Measurements from ENCODE around the gene SNX17. TPM values are rescaled to one million over a fixed set of nuclear protein-coding genes. Genes with fewer than 3 reads are reported as not detected.
A peak's percentile ranks its signal among the peaks of the same experiment; 100 is the strongest.

Gene SNX17
- total and polyA plus RNA-seq, 2 of the 13 experiments (the other 11 are each of a cell fraction or from before 2014, with no cell fraction given) = 75.0 to 109 TPM

- TF ChIP-seq, protein P1, sequence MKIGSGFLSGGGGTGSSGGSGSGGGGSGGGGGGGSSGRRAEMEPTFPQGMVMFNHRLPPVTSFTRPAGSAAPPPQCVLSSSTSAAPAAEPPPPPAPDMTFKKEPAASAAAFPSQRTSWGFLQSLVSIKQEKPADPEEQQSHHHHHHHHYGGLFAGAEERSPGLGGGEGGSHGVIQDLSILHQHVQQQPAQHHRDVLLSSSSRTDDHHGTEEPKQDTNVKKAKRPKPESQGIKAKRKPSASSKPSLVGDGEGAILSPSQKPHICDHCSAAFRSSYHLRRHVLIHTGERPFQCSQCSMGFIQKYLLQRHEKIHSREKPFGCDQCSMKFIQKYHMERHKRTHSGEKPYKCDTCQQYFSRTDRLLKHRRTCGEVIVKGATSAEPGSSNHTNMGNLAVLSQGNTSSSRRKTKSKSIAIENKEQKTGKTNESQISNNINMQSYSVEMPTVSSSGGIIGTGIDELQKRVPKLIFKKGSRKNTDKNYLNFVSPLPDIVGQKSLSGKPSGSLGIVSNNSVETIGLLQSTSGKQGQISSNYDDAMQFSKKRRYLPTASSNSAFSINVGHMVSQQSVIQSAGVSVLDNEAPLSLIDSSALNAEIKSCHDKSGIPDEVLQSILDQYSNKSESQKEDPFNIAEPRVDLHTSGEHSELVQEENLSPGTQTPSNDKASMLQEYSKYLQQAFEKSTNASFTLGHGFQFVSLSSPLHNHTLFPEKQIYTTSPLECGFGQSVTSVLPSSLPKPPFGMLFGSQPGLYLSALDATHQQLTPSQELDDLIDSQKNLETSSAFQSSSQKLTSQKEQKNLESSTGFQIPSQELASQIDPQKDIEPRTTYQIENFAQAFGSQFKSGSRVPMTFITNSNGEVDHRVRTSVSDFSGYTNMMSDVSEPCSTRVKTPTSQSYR (CRISPR knock-in tag; IDR thresholded peaks at IDR 0.05; ENCODE audit: borderline replicate concordance) = no peak
- no peak for TF ChIP-seq ONECUT2 (CRISPR knock-in tag; IDR thresholded peaks at IDR 0.05)
- TF ChIP-seq, protein P2, sequence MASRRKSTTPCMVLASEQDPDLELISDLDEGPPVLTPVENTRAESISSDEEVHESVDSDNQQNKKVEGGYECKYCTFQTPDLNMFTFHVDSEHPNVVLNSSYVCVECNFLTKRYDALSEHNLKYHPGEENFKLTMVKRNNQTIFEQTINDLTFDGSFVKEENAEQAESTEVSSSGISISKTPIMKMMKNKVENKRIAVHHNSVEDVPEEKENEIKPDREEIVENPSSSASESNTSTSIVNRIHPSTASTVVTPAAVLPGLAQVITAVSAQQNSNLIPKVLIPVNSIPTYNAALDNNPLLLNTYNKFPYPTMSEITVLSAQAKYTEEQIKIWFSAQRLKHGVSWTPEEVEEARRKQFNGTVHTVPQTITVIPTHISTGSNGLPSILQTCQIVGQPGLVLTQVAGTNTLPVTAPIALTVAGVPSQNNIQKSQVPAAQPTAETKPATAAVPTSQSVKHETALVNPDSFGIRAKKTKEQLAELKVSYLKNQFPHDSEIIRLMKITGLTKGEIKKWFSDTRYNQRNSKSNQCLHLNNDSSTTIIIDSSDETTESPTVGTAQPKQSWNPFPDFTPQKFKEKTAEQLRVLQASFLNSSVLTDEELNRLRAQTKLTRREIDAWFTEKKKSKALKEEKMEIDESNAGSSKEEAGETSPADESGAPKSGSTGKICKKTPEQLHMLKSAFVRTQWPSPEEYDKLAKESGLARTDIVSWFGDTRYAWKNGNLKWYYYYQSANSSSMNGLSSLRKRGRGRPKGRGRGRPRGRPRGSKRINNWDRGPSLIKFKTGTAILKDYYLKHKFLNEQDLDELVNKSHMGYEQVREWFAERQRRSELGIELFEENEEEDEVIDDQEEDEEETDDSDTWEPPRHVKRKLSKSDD (CRISPR knock-in tag; IDR thresholded peaks at IDR 0.05; ENCODE audit: low read depth) = 0 out of 2 replicates have a peak, but pooled peaks have one; percentile 10
- TF ChIP-seq HNRNPLL (IDR thresholded peaks at IDR 0.05; ENCODE audit: low read depth, low read length, poor library complexity, severe bottlenecking) = peak; percentile 26
- peak; percentile 21; the same call in 1 of the 2 replicates for TF ChIP-seq ZNF616 (CRISPR knock-in tag; IDR thresholded peaks at IDR 0.05; ENCODE audit: low read depth)
- TF ChIP-seq ZFYVE20 (CRISPR knock-in tag; IDR thresholded peaks at IDR 0.05; ENCODE audit: borderline replicate concordance, low read depth) = 0 out of 2 replicates have a peak, but pooled peaks have one; percentile 12
- no peak for TF ChIP-seq ZFP36 (IDR thresholded peaks at IDR 0.05; ENCODE audit: borderline replicate concordance, low read depth, low read length, partially characterized antibody)
- TF ChIP-seq ARHGAP35 (CRISPR knock-in tag; IDR thresholded peaks at IDR 0.05; ENCODE audit: borderline replicate concordance) = no peak; the same call in 1 of the 2 replicates
- TF ChIP-seq NPAS2 (CRISPR knock-in tag; IDR thresholded peaks at IDR 0.05; ENCODE audit: borderline replicate concordance) = no peak
- TF ChIP-seq FOXM1 (CRISPR knock-in tag; IDR thresholded peaks at IDR 0.05) = no peak
- peak; percentile 16; the same call in 1 of the 2 replicates for TF ChIP-seq ZSCAN21 (CRISPR knock-in tag; IDR thresholded peaks at IDR 0.05; ENCODE audit: borderline replicate concordance)
- TF ChIP-seq SATB2 (CRISPR knock-in tag; IDR thresholded peaks at IDR 0.05) = no peak
- peak; percentile 17; the same call in 1 of the 2 replicates for TF ChIP-seq ZNF33B (CRISPR knock-in tag; IDR thresholded peaks at IDR 0.05)
- TF ChIP-seq SMAD1 (CRISPR knock-in tag; IDR thresholded peaks at IDR 0.05; ENCODE audit: borderline replicate concordance, low read depth) = no peak; the same call in 1 of the 2 replicates
- no peak for TF ChIP-seq SKI (IDR thresholded peaks at IDR 0.05; ENCODE audit: partially characterized antibody)
- peak in 1 of 2 experiments; percentile 32; a peak in 1 of 4 replicates for TF ChIP-seq KLF16 (CRISPR knock-in tag; IDR thresholded peaks at IDR 0.05)
- no peak; the same call in 1 of the 2 replicates for TF ChIP-seq SAFB2 (CRISPR knock-in tag; IDR thresholded peaks at IDR 0.05; ENCODE audit: borderline replicate concordance, low read depth)
- no peak for TF ChIP-seq ZNF382 (CRISPR knock-in tag; IDR thresholded peaks at IDR 0.05; ENCODE audit: borderline replicate concordance)
- peak; percentile 21; the same call in 1 of the 2 replicates for TF ChIP-seq ZNF816 (CRISPR knock-in tag; IDR thresholded peaks at IDR 0.05; ENCODE audit: borderline replicate concordance)
- peak; percentile 16; the same call in 1 of the 2 replicates for TF ChIP-seq ZNF350 (CRISPR knock-in tag; IDR thresholded peaks at IDR 0.05; ENCODE audit: borderline replicate concordance, low read depth)
- TF ChIP-seq, protein P3, sequence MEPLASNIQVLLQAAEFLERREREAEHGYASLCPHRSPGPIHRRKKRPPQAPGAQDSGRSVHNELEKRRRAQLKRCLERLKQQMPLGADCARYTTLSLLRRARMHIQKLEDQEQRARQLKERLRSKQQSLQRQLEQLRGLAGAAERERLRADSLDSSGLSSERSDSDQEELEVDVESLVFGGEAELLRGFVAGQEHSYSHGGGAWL (CRISPR knock-in tag; IDR thresholded peaks at IDR 0.05) = 0 out of 2 replicates have a peak, but pooled peaks have one; percentile 20
- no peak for TF ChIP-seq TBL1XR1 (IDR thresholded peaks at IDR 0.05; ENCODE audit: borderline replicate concordance, low read length, partially characterized antibody)
These were observed 602 bp downstream of the SNX17 start (continued) for GRCh38 chr2:27370816-27371620.

Data from HepG2 (cell line).